Measurements from ENCODE around the gene MS4A7.

MS4A7 gene

GRCh38 chr11:60371386-60371785 is 6.9 kb upstream of the MS4A7 start:
- DNase-seq: peak in 2 of 4 experiments; percentile 58 to 74

GRCh38 chr11:60371854-60372253 is 6.5 kb upstream of the MS4A7 start:
- DNase-seq: no peak

- DNase-seq: no peak
These were observed 5.6 kb upstream of the MS4A7 start for GRCh38 chr11:60372767-60373166.

- DNase-seq: peak in 3 of 4 experiments; percentile 18 to 64 (median 39)
These were observed 3.0 kb upstream of the MS4A7 start for GRCh38 chr11:60375316-60375715.

GRCh38 chr11:60376601-60377000 is 1.7 kb upstream of the MS4A7 start:
- DNase-seq: no peak

GRCh38 chr11:60377401-60378136 is 763 bp upstream of the MS4A7 start:
- peak; percentile 91 to 99 (median 95) for DNase-seq

GRCh38 chr11:60389279-60389910 is 11.1 kb downstream of the MS4A7 start:
- DNase-seq: peak; percentile 73 to 90 (median 86)

- peak; percentile 17 to 61 (median 46) for DNase-seq
These were observed 12.1 kb downstream of the MS4A7 start for GRCh38 chr11:60390419-60390818.

GRCh38 chr11:60392361-60392760 is 14.0 kb downstream of the MS4A7 start:
- DNase-seq: peak in 1 of 4 experiments; percentile 36

GRCh38 chr11:60393016-60393415 is 14.7 kb downstream of the MS4A7 start:
- DNase-seq: peak in 2 of 4 experiments; percentile 43

- DNase-seq: peak; percentile 30 to 57 (median 46)
These were observed 16.5 kb downstream of the MS4A7 start for GRCh38 chr11:60394666-60395380.

GRCh38 chr11:60396382-60396781 is 18.1 kb downstream of the MS4A7 start, which contains the start of gene MS4A14:
Gene MS4A14 (plus strand): TSS chr11:60396459. CDS start chr11:60396579, 120 bp downstream.
- peak; percentile 38 to 76 (median 68) for DNase-seq

GRCh38 chr11:60396799-60397198 is 18.5 kb downstream of the MS4A7 start:
- peak; percentile 62 to 85 (median 74) for DNase-seq

- no peak for DNase-seq
These were observed 41.7 kb downstream of the MS4A7 start for GRCh38 chr11:60420015-60420414.

GRCh38 chr11:60422609-60423008 is 44.3 kb downstream of the MS4A7 start:
- no peak for DNase-seq

- no peak for DNase-seq
These were observed 50.2 kb downstream of the MS4A7 start for GRCh38 chr11:60428517-60428916.

GRCh38 chr11:60429272-60429671 is 50.9 kb downstream of the MS4A7 start, which contains the start of gene MS4A5:
Gene MS4A5 (plus strand): TSS chr11:60429572. CDS start chr11:60429675, 103 bp downstream.
- DNase-seq: no peak

- no peak for DNase-seq
These were observed 52.9 kb downstream of the MS4A7 start for GRCh38 chr11:60431251-60431650.

GRCh38 chr11:60433401-60433800 is 55.1 kb downstream of the MS4A7 start:
- peak in 1 of 4 experiments; percentile 3 for DNase-seq

Data from suppressor macrophage (primary cell).